Measurements from ENCODE around the gene SAMD4B.
"Not testable (repeated sequence)": the region's sequence is repeated elsewhere in the genome, so short reads cannot be mapped to it uniquely, and the experiment has no call there.

The SAMD4B gene

GRCh38 chr19:39334444-39334976, 7.7 kb upstream of the SAMD4B start:
- no peak overlapping the region for H3K4me3 ChIP-seq (replicated peaks in 1 of 2; ENCODE audit: low read depth in 2 of 2, low read length in 2 of 2)
- DNase-seq (ENCODE audit: low read depth in 2 of 2): no peak
- TF ChIP-seq CTCF (IDR thresholded peaks at IDR 0.05; ENCODE audit: low read depth, low read length): no peak

DNA sequence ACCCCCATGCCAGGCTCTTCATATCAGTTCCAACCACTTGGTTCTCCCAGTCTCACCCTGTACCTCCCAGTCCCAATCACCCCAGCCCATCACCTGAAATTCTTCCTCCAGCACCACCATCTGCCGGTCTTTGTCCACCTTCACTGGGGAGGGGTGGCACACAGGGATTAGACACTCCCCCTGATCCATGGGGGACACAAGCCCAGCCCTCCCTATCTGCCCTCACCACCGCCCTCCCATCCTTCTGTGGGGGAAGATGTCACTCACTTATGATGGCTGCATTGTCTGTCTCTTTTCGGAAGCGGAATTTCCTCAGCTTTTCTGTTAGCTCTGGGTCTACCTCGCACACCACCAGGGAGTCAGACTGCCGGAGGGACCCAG, 7.1 kb upstream of the SAMD4B start:
- DNase-seq (ENCODE audit: low read depth in 2 of 2): no peak

GRCh38 chr19:39336483-39336882, 5.7 kb upstream of the SAMD4B start:
- no peak for TF ChIP-seq CTCF (IDR thresholded peaks at IDR 0.05; ENCODE audit: low read depth, low read length)
- no peak for DNase-seq (ENCODE audit: low read depth in 2 of 2)
- H3K4me3 ChIP-seq (replicated peaks in 1 of 2; ENCODE audit: low read depth in 2 of 2, low read length in 2 of 2): no peak overlapping the region

More for the DNA sequence above, 7.1 kb upstream of the SAMD4B start:
- no peak overlapping the region for H3K4me3 ChIP-seq (replicated peaks in 1 of 2; ENCODE audit: low read depth in 2 of 2, low read length in 2 of 2)
- TF ChIP-seq CTCF (IDR thresholded peaks at IDR 0.05; ENCODE audit: low read depth, low read length): no peak

DNA sequence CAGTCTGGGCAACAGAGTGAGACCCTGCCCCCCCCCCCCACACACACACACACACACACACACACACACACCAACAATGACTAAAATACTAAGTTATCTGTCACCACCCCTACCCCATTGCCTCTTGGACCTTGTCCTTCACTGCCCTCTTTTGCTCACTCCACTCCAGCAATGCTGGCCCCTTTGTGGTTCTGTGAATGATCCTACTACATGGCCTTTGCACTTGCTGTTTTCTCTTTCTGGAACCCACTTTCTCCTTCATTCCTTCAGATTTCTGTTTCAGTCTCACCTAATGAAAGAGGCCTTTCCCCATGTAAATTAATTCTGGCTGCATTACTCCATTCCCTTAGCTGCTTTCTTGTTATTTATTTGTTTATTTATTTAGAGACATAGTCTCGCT, 2.5 kb upstream of the SAMD4B start:
- no peak for TF ChIP-seq CTCF (IDR thresholded peaks at IDR 0.05; ENCODE audit: low read depth, low read length)
- H3K4me3 ChIP-seq (replicated peaks in 1 of 2; ENCODE audit: low read depth in 2 of 2, low read length in 2 of 2): no peak overlapping the region
- DNase-seq (ENCODE audit: low read depth in 2 of 2): no peak

GRCh38 chr19:39340156-39340555, 2.1 kb upstream of the SAMD4B start:
- H3K4me3 ChIP-seq (replicated peaks in 1 of 2; ENCODE audit: low read depth in 2 of 2, low read length in 2 of 2); DNase-seq (ENCODE audit: low read depth in 2 of 2): not testable (repeated sequence)

- no peak for TF ChIP-seq CTCF (IDR thresholded peaks at IDR 0.05; ENCODE audit: low read depth, low read length)
- peak overlapping the region; percentile 61 to 85 for H3K4me3 ChIP-seq (replicated peaks in 1 of 2; ENCODE audit: low read depth in 2 of 2, low read length in 2 of 2)
- DNase-seq (ENCODE audit: low read depth in 2 of 2): no peak
Observed at GRCh38 chr19:39341129-39341718, 997 bp upstream of the SAMD4B start.

GRCh38 chr19:39342647-39343305, 555 bp downstream of the SAMD4B start:
- peak; percentile 19 to 36 for DNase-seq (ENCODE audit: low read depth in 2 of 2)
- TF ChIP-seq CTCF (IDR thresholded peaks at IDR 0.05; ENCODE audit: low read depth, low read length): no peak
- peak overlapping the region; percentile 77 to 94 for H3K4me3 ChIP-seq (replicated peaks in 1 of 2; ENCODE audit: low read depth in 2 of 2, low read length in 2 of 2)
